Astrocyte of the spinal cord (primary cell): Measurements from ENCODE around the gene MYOM1.
"Not testable (repeated sequence)": the region's sequence is repeated elsewhere in the genome, so short reads cannot be mapped to it uniquely, and the experiment has no call there.

Source experiments
- DNase-seq: peaks from one replicate; pipeline ENCODE4 v3.0.0; 2011; ENCODE audit warnings: low read depth, low spot score
- H3K4me3 ChIP-seq: 2 replicates; pipeline ENCODE4 v1.5.1; 2011; ENCODE audit warnings: low read depth, mild to moderate bottlenecking, low read length, moderate library complexity
- CTCF ChIP-seq: IDR thresholded peaks from 2 replicates; pipeline ENCODE4 v1.5.1; 2012; ENCODE audit warnings: low read depth, mild to moderate bottlenecking, low read length, inconsistent platforms
- in situ Hi-C: cut with HindIII; loops from 2 replicates; pipeline ENCODE4 v1.10.0; 2017; ENCODE audit warnings: low sequenced_read_pairs

MYOM1 gene

GRCh38 chr18:3052411-3052758 is 167.4 kb downstream of the MYOM1 start:
- in situ Hi-C loops = no loop called here
- TF ChIP-seq CTCF = no peak
- DNase-seq = no peak
- H3K4me3 ChIP-seq = no peak overlapping the region

- TF ChIP-seq CTCF = no peak
- in situ Hi-C loops = no loop called here
- no peak overlapping the region for H3K4me3 ChIP-seq
- no peak for DNase-seq
Observed at GRCh38 chr18:3051718-3052410, 167.9 kb downstream of the MYOM1 start.

GRCh38 chr18:3049897-3050454 is 169.8 kb downstream of the MYOM1 start:
- DNase-seq, in situ Hi-C loops, H3K4me3 ChIP-seq: not testable (repeated sequence)

GRCh38 chr18:3048820-3049349 is 170.9 kb downstream of the MYOM1 start:
- H3K4me3 ChIP-seq = no peak overlapping the region
- TF ChIP-seq CTCF = no peak
- no peak for DNase-seq
- in situ Hi-C loops = no loop called here

- DNase-seq = no peak
- no peak overlapping the region for H3K4me3 ChIP-seq
- in situ Hi-C loops = no loop called here
- no peak for TF ChIP-seq CTCF
Observed at GRCh38 chr18:3048121-3048520, 171.6 kb downstream of the MYOM1 start.

- TF ChIP-seq CTCF = no peak
- in situ Hi-C loops = no loop called here
- no peak overlapping the region for H3K4me3 ChIP-seq
- no peak for DNase-seq
Observed at GRCh38 chr18:3046216-3046808, 173.5 kb downstream of the MYOM1 start.

- TF ChIP-seq CTCF = no peak
- no peak for DNase-seq
- in situ Hi-C loops = no loop called here
- H3K4me3 ChIP-seq = no peak overlapping the region
Observed at GRCh38 chr18:3044931-3045698, 174.7 kb downstream of the MYOM1 start.
